GM12873 (cell line): Measurements from ENCODE around the gene AMZ1.

Experiments
- CTCF ChIP-seq: IDR thresholded peaks from 2 replicates; pipeline ENCODE4 v1.5.1; 2012; ENCODE audit warnings: low read depth, mild to moderate bottlenecking, moderate library complexity, low read length, control low read depth; ENCODE audit not compliant: insufficient read depth; ENCODE audit errors: missing control alignments

AMZ1 gene

GRCh38 chr7:2687881-2688318 lies at the start of gene AMZ1:
Gene AMZ1 (plus strand): TSS chr7:2688202. CDS start chr7:2700452, 12,250 bp downstream.
- TF ChIP-seq CTCF, result no peak

GRCh38 chr7:2638224-2638991 lies 49.6 kb upstream of the AMZ1 start:
- TF ChIP-seq CTCF, result no peak

- no peak for TF ChIP-seq CTCF
Observed at GRCh38 chr7:2639181-2639681, 48.8 kb upstream of the AMZ1 start.

- TF ChIP-seq CTCF, result no peak
Observed at GRCh38 chr7:2639695-2640481, 48.1 kb upstream of the AMZ1 start.

GRCh38 chr7:2640482-2640830 lies 47.5 kb upstream of the AMZ1 start:
- TF ChIP-seq CTCF, result no peak

GRCh38 chr7:2640846-2641316 lies 47.1 kb upstream of the AMZ1 start:
- TF ChIP-seq CTCF, result no peak

GRCh38 chr7:2641406-2642393 lies 46.3 kb upstream of the AMZ1 start:
- no peak for TF ChIP-seq CTCF
